Inflammatory macrophage treated with lipopolysaccharide for 1 hour (primary cell): ENCODE measurements around the gene STK32A.
A peak's percentile ranks its signal among the peaks of the same experiment; 100 is the strongest.

Experiments used
- DNase-seq, 2 donors: peaks; one replicate each; pipeline ENCODE4 v3.0.0-alpha.2; 2020 to 2022

The STK32A gene

GRCh38 chr5:147396070-147396823 is 161.4 kb downstream of the STK32A start:
- DNase-seq = no peak

GRCh38 chr5:147397616-147398015 is 162.8 kb downstream of the STK32A start:
- DNase-seq = no peak

GRCh38 chr5:147398860-147399259 is 164.0 kb downstream of the STK32A start:
- no peak for DNase-seq

GRCh38 chr5:147400126-147400809 is 165.4 kb downstream of the STK32A start:
- DNase-seq = no peak

- peak; percentile 67 to 89 for DNase-seq
Measured at GRCh38 chr5:147400881-147401280, 166.1 kb downstream of the STK32A start.

DNA sequence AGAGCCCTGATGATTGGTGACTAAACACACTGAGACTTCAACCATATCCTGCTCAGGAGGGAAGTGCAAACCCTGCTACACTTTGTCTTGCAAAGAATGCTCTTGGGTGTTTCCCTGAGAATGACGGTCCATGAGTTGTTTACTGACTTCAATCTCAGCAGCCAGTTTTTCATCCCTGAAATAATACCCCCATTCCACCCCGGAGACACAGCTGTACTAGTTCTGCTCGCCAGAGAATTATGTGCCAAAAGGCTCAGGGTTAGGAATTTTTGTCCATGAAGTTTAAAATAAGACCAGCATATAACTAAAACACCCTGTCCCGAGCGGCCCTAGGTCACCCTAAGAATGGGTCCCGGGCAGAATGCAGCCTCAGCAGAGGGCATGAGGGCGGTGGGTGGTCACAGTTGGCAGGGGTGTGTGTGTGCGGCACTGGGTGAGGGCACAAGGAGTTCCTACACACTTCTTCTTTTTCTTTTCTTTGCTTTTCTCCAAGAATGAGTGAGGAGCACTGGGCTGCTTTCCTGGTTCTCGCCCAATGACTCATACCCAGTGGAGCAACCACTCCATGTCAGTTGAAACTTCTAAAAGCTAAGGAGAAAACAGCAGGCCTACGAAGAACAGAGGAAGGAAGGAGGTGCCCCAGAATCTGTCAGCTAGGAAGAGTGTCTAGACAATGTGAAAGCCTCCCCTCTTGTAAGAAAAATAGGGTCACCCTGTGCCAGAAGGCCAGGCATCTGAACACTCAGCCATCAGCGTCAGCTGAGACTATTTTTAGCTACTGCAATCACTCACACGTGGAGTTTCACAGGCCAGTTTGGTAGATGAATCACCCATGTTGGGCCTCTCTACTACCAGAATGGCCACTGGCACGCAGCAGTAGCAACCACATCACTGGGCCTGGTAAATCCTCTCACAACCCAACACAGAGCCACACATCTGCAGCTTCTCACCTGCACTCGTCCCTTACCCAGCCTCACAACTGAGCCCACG is 169.1 kb downstream of the STK32A start:
- peak; percentile 68 to 86 for DNase-seq

GRCh38 chr5:147404706-147405105 is 169.9 kb downstream of the STK32A start:
- DNase-seq = no peak

- DNase-seq = no peak
Measured at GRCh38 chr5:147406636-147407035, 171.8 kb downstream of the STK32A start.

DNA sequence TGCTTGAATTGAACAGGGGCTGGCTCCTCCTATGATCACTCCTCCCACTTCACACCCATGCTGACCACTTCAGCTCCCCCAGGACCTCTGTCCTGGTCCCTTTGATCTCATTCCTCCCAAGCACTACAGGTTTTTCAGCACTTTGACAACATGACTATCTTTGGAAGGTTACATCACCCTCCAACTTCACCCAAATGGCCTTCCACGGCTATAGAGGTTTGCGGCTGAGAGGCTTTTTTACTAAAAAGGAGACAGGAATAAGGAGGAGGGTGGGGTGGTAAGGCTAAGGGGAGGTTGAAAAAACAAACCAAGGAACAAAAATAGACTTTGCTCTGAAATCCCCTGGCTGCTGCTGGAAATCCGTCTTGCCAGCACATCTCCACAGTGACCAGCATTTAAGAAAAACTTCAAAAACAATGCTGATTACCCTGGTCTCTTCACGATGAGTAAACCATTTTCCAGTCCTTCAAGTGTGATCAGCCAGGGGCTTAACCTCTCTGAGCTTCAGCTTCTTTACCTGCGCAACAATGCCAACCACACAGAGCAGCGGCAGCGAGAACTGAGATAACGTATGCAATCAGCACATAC is 172.4 kb downstream of the STK32A start:
- no peak for DNase-seq

- DNase-seq = no peak
Measured at GRCh38 chr5:147408980-147409379, 174.2 kb downstream of the STK32A start.

GRCh38 chr5:147410496-147411358 is 175.9 kb downstream of the STK32A start:
- no peak for DNase-seq

DNA sequence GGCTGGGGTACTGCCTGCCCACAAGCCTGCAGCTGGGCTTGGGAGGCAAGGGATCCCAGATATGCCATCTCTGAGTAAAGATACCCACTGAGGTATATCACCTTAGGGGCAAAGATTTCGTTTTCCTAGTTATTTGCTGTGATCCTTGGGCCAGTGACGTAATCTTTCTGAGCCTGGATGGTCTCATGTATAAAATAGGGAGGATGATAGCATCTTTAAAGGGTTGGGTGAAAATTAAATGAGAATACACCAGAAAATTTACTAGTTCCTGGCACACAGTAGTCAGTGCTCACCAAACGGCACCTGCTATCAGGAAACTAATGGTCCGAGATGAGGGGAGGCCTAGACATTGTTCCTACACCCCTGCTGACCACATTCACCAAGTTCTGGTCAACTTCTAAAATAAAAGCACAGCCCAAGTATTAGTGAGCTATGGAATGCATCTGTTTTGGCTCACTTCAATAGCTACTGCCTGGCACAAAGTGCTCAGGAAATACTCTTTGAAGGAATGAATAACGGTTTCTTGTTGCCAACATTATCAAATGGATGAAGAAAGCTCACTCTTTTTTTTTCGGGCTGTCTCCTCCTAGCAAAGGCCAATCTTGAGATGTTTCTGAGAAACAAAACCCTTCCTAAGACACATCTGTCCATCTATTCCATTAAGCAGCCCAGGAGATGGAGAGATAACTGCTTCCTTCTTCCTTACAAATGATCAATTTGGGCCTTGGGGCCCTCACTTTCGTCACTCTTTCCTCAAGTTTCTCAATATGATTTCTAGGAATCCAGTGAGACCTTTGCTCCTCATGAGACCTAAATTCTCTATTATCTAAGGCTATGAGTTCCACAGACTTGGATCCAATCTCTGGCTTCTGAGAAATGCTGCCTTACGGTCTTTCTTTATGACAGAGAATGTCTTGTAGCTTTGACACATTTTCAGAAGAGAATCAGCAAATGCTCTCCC is 176.8 kb downstream of the STK32A start:
- DNase-seq = no peak

GRCh38 chr5:147412561-147412960 is 177.7 kb downstream of the STK32A start:
- DNase-seq = no peak

DNA sequence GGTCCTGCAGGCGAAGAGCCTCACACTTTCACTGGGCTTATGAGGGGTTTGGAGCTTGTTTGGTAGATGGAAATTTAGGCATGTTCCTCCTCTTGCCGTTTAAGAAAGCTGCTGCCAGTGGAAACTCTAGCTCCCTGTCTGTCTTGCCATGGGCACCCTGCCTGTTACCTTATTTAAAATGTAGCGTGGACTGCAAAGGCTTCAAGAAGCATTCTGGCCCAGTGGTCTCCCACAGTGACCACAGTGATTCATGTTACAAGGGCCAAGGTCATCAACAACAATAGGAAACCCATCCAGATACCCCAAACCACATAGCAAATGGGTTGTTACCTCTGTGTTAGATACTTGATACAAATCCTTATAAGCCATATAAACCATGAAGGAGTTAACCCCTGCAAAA is 178.4 kb downstream of the STK32A start:
- DNase-seq = no peak

- DNase-seq = peak in 1 of 2 donors; percentile 81
Measured at GRCh38 chr5:147415651-147416050, 180.8 kb downstream of the STK32A start.

DNA sequence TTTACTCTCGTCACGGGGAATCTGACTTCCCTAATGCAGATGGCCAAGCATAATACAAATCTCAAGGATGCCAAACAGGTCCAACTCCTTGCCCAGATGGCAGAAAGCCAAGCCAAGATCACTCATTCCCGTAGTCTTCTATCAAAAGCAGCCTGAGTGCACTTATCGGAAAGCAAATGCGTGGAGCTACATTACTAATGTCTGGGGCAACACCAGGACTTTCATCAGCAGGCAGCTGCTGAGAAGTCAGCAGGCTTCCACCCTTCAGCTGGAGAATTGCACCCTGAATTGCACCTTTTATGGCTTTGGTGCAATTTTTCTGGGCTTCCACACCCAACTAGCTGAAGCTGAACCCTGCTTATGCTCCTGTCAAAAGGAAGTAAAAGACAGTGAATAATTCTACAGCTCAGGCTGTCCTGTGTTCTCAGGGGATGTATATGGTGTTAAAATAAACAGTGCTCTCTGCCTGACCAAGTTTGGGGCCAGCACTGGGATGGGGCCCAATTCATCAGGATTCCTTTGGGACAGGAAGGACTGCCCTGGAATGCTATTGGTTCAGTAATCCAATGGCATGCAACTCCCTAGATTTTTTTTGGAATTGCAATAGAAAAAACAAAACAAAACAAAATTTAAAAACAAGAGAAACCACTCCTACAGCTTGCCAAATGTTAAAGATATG is 182.4 kb downstream of the STK32A start:
- no peak for DNase-seq

DNA sequence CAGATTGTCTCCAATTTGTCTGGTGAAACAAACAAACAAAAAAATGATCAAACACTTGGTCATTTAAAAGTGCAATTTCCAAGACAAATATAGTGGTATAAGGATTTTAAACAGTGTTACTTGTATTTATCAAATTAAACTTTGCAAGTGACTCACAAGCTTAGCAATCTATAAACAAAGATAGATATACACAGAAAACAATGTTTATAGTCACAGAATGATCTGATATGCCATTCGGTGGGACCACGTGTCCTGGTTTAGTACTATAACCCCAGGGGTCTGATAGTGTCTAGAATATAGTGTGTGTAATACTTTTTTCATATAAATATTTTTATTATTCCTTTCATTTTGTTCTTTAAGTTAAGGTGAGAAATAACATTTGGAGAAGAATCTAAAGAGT is 183.8 kb downstream of the STK32A start:
- DNase-seq = no peak

DNA sequence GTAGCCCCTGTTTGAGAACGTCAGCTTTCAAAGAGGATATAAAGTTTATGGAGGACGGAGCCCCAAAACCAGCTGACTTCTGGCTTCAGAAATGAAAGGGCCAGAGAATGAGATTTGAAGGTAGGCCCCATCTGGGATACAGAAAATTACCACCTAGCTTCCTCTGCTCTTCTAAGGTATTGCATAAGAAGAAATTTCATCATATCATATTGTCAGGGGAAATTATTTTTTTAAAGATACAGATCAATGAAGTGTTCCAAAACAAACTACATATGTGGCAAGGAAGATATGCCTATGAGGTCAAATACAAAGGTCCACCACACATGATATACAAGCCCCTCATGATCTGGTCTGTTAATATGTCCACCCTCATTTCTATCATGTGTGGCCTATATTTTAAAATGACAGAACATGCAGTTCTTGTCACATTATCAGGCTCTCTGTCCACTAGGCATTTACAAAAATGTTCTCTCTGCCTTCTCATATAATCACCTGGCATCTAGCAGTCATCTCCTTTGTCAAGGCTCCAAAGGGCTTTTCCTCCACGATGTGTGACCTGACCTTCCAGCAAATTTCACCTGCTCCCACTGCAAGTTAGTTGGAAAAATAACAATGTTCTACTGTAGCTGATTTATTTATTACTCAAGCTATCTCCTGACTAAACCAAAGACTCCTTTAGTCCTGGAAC is 192.0 kb downstream of the STK32A start:
- DNase-seq = no peak
